CD4-positive, alpha-beta T cell (primary cell): ENCODE results near the gene SAA4. TPM values are rescaled to one million over a fixed set of nuclear protein-coding genes. Genes with fewer than 3 reads are reported as not detected.

Experiments
- ATAC-seq: fragments of 200-7000 bp; cut with Tn5 transposase; one replicate; pipeline ENCODE4 v1.10.0; 2022; ENCODE audit warnings: mild to moderate bottlenecking; ENCODE audit not compliant: poor library complexity
- CTCF ChIA-PET: fragments of 350-600 bp; sonication (Branson Sonifier 250); formaldehyde crosslinking; loops from one replicate; lab custom pipeline; 2021; ENCODE audit warnings: antibody characterized with exemption, inconsistent platforms; lab: Charles Lee
- POLR2A ChIA-PET: fragments of 350-600 bp; sonication (Branson Sonifier 250); formaldehyde crosslinking; loops from one replicate; lab custom pipeline; 2021; ENCODE audit warnings: antibody characterized with exemption, inconsistent platforms; lab: Charles Lee
- DNase-seq, 14 experiments: peaks; one replicate each; pipeline ENCODE4 v3.0.0-alpha.2; 2013 to 2020; ENCODE audit warnings: mixed read lengths in 2 of 14
- H3K27ac ChIP-seq, 2 donors: one replicate each; pipeline versions ENCODE4 v1.5.1 to v1.7.0; 2013; ENCODE audit warnings: low read length in 2 of 2, low read depth in 1 of 2, mild to moderate bottlenecking in 1 of 2
- H3K27me3 ChIP-seq, 2 experiments: 1 replicate in 1 of 2; 2 replicates in 1 of 2; pipeline versions ENCODE4 v1.6.1 to v1.7.0; 2013; ENCODE audit warnings: low read length in 2 of 2, control low read depth in 1 of 2, mild to moderate bottlenecking in 1 of 2, moderate library complexity in 1 of 2; ENCODE audit not compliant: insufficient read depth in 2 of 2, control insufficient read depth in 1 of 2
- H3K36me3 ChIP-seq: one replicate; pipeline ENCODE4 v1.6.1; 2013; ENCODE audit warnings: low read length, control low read depth; ENCODE audit not compliant: insufficient read depth
- H3K4me1 ChIP-seq: one replicate; pipeline ENCODE4 v1.6.1; 2013; ENCODE audit warnings: low read length, control low read depth; ENCODE audit not compliant: insufficient read depth
- H3K4me3 ChIP-seq: one replicate; pipeline ENCODE4 v1.5.1; 2013; ENCODE audit warnings: mild to moderate bottlenecking, low read length, moderate library complexity
- H3K9me3 ChIP-seq, 2 experiments: 1 replicate in 1 of 2; 2 replicates in 1 of 2; pipeline versions ENCODE4 v1.6.1 to v1.7.0; 2013; ENCODE audit warnings: low read length in 2 of 2, mild to moderate bottlenecking in 2 of 2, control low read depth in 1 of 2, moderate library complexity in 1 of 2; ENCODE audit not compliant: control insufficient read depth in 1 of 2, insufficient read depth in 1 of 2
- H3K27ac Mint-ChIP-seq: one replicate; pipeline ENCODE4 v1.8.0; 2020; ENCODE audit warnings: mixed read lengths
- H3K27me3 Mint-ChIP-seq: one replicate; pipeline ENCODE4 v1.8.0; 2021; ENCODE audit warnings: mixed read lengths
- H3K36me3 Mint-ChIP-seq: one replicate; pipeline ENCODE4 v1.8.0; 2021; ENCODE audit warnings: low read depth, mixed read lengths
- H3K4me1 Mint-ChIP-seq: one replicate; pipeline ENCODE4 v1.8.0; 2021; ENCODE audit warnings: low read depth, mixed read lengths
- H3K4me3 Mint-ChIP-seq: one replicate; pipeline ENCODE4 v1.8.0; 2020; ENCODE audit warnings: mild to moderate bottlenecking, mixed read lengths
- H3K9me3 Mint-ChIP-seq: one replicate; pipeline ENCODE4 v1.8.0; 2020; ENCODE audit warnings: mixed read lengths
- intact Hi-C, 2 experiments: fragments of 100-400 bp; cut with DNase I in 1 of 2; cut with micrococcal nuclease in 1 of 2; formaldehyde crosslinking; loops; one replicate each; pipeline versions ENCODE4 v1.15.1 to v1.9.0; 2023 to 2025; cut with DNase I, micrococcal nuclease
- total RNA-seq, 174 experiments: library from RNA in 2 of 174; stranded (reverse) in 2 of 174; gene quantifications; one replicate each; pipeline ENCODE4 v1.2.3 and lab custom pipeline; 2021 to 2026
- TF ChIP-seq, protein P1 (sequence below): fragments of 200-600 bp; IDR thresholded peaks from one replicate; pipeline ENCODE4 v1.8.0; 2022; ENCODE audit warnings: antibody characterized with exemption, mild to moderate bottlenecking

The SAA4 gene
- total RNA-seq, 2 experiments from 2014 or later = not detected

DNA sequence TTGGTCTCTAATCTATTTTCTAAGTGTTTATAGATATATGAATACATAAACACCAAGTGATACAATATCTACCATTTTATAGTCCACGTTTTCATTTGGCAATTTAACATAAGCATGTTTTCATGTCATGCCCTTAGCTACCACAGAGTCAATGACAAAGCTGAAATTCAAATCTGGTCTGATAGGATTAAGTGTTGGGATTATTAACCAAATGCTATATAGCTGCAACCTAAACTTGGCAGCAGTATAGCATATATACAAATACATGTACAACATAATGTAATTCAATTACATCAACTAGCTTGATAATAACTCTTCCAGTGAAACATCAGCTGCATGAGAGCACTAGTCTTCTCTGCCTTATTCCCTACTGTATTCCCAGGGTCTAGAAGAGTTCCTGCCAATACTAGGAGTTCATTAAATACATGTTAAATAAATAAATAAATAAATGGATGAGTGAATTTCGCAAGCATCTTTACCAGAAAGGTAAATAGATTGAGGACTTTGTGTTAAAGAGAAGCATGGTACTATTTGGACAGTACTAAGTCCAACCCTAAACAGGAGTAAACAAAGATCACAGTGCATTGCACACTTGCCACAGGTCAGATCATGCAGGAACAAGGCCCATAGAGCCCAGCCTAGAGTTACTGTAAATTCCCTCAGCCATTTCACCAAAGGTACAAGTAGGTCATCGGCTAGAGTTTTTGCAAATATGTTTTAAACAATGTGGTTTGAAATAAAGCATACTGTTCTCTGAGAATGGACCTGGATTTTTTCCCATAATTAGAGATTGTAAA lies 12.8 kb downstream of the SAA4 start:
- Histone ChIP-seq H3K4me1 (no peaks in the 10 kb centered on the region), H3K27me3 (no peaks in the 10 kb centered on the region), H3K27ac (no peak overlapping the region), H3K9me3 (peaks cover 0 to 11% of the 10 kb centered on the region in 2 experiments), H3K4me3 (no peak overlapping the region), H3K36me3 (no peaks in the 10 kb centered on the region)
- Mint-ChIP-seq H3K36me3 (no peaks in the 10 kb centered on the region), H3K27me3 (peaks cover 5% of the 10 kb centered on the region), H3K4me1 (no peaks in the 10 kb centered on the region), H3K4me3 (no peak overlapping the region), H3K27ac (no peak overlapping the region), H3K9me3 (no peaks in the 10 kb centered on the region)
- intact Hi-C loops = no loop called here
- TF ChIP-seq, protein P1, sequence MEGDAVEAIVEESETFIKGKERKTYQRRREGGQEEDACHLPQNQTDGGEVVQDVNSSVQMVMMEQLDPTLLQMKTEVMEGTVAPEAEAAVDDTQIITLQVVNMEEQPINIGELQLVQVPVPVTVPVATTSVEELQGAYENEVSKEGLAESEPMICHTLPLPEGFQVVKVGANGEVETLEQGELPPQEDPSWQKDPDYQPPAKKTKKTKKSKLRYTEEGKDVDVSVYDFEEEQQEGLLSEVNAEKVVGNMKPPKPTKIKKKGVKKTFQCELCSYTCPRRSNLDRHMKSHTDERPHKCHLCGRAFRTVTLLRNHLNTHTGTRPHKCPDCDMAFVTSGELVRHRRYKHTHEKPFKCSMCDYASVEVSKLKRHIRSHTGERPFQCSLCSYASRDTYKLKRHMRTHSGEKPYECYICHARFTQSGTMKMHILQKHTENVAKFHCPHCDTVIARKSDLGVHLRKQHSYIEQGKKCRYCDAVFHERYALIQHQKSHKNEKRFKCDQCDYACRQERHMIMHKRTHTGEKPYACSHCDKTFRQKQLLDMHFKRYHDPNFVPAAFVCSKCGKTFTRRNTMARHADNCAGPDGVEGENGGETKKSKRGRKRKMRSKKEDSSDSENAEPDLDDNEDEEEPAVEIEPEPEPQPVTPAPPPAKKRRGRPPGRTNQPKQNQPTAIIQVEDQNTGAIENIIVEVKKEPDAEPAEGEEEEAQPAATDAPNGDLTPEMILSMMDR = no peak
- ChIA-PET POLR2A (no interaction called here), CTCF (no interaction called here)
- no peak for DNase-seq
- ATAC-seq = no peak

DNA sequence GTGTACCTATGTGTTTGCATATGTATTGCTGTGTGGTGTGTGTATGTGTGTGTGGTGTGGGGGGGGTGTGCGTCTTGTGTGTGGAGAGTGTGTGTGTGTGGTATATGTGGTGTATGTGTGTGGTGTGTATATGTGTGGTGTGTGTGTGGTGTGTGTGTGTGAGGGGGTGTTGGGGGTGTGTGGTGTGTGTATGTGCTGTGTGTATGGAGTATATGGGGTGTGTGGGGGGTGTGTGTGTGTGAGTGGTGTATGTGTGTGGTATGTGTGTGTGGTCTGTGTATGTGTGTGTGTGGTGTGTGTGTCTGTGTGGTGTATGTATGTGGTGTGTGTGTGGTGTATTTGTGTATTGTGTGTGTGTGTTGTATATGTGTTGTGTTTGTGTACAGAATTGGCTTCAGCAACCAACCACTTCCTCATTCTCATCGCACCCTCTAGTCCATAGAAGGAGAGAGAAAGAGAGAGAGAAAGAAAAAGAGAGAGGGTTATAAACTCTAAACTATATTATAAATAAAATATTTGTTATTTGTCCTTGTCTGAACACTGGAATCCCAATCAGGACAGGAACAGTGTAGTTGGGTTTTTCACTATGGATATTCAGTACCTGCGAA lies 13.7 kb downstream of the SAA4 start:
- ChIA-PET CTCF (no interaction called here), POLR2A (no interaction called here)
- intact Hi-C loops = no loop called here
- Histone ChIP-seq H3K4me1 (no peaks in the 10 kb centered on the region), H3K27me3 (no peaks in the 10 kb centered on the region), H3K36me3 (no peaks in the 10 kb centered on the region), H3K9me3 (peaks cover 0 to 11% of the 10 kb centered on the region in 2 experiments), H3K27ac (no peak overlapping the region), H3K4me3 (no peak overlapping the region)
- Mint-ChIP-seq H3K9me3 (peaks cover 4% of the 10 kb centered on the region), H3K4me3 (no peak overlapping the region), H3K27me3 (peaks cover 5% of the 10 kb centered on the region), H3K27ac (no peak overlapping the region), H3K36me3 (no peaks in the 10 kb centered on the region), H3K4me1 (no peaks in the 10 kb centered on the region)
- DNase-seq (no peak), ATAC-seq (no peak)
- TF ChIP-seq, protein P1 = no peak

DNA sequence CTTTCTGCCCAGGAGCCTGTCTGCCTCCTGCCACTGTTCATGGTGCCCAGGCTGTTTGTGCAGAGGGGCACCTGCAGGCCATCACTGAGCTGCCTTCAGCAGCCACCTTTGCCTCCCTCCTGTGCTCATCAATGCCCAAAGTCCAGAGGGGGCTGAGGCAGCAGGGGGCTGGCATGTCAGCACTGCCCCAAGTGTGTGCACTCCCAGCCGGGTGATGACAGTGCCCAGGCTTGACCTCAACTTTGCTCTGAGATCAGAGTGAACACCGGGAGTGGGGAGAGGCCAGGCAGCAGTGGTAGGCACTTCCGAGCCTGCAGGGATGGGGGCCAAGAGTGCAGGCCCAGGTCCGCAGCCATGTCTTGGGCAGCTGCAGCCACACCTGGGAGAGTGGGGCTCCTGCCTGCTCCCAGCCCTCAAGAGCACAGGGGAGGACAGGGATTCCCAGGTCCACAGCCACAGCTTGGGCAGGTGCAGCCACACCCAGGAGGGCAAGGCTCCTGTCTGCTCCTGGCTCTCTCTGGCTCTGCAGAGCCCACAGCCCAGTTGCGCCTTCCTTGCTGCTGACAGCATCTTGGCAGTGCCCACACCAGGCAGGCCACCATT lies 15.2 kb downstream of the SAA4 start:
- Mint-ChIP-seq H3K4me3 (no peak overlapping the region), H3K27me3 (peaks cover 9% of the 10 kb centered on the region), H3K9me3 (peaks cover 4% of the 10 kb centered on the region), H3K36me3 (no peaks in the 10 kb centered on the region), H3K4me1 (no peaks in the 10 kb centered on the region), H3K27ac (no peak overlapping the region)
- ChIA-PET POLR2A (no interaction called here), CTCF (interaction anchor here (0.6 kb wide), 1 partner anchor 1018 kb away, joined by 3 read pairs; no protein-coding TSS in a partner anchor)
- Histone ChIP-seq H3K27ac (no peak overlapping the region), H3K4me1 (no peaks in the 10 kb centered on the region), H3K9me3 (peaks cover 0 to 11% of the 10 kb centered on the region in 2 experiments), H3K27me3 (no peaks in the 10 kb centered on the region), H3K4me3 (no peak overlapping the region), H3K36me3 (no peaks in the 10 kb centered on the region)
- intact Hi-C loops = no loop called here
- no peak for ATAC-seq
- TF ChIP-seq, protein P1 = no peak
- DNase-seq = no peak
